PC-3 (cell line): ENCODE data around the gene PTPN3.

ENCODE experiments used
- EZH2 ChIP-seq: fragments of 300-600 bp; sonication (generic); IDR thresholded peaks from one replicate; pipeline ENCODE4 v1.6.1; 2017; ENCODE audit warnings: antibody characterized with exemption, mild to moderate bottlenecking, low read length; ENCODE audit not compliant: unreplicated experiment
- EZH2phosphoT487 ChIP-seq: fragments of 300-600 bp; sonication (generic); IDR thresholded peaks from 2 replicates; pipeline ENCODE4 v1.6.1; 2018; ENCODE audit warnings: mild to moderate bottlenecking, antibody characterized with exemption, low read length, borderline replicate concordance
- TF ChIP-seq, protein P1 (sequence below): fragments of 300-600 bp; sonication (generic); conservative IDR thresholded peaks from 2 replicates; pipeline ENCODE4 v1.5.1; 2017; ENCODE audit warnings: antibody characterized with exemption, low read depth, mild to moderate bottlenecking, low read length

DNA sequence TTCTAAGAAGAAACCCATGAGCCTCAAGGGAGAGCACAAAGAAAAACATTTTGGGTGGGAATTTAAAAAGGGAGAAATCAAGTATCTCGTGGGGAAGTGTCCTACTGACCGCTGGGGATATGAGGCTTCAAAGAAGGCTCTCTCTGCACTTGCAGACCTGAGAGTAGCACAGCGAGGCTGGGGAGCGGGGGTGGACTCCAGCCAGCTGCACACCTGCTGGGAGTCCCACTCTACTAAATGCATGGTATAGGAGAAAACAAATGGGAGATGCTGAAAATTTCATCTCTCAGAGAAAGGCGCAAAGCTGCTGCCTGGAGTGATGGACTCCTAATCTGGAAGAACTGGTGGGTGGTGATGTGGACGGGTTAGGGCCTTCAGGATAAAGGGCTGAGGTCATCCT lies 110.3 kb downstream of the PTPN3 start:
- TF ChIP-seq, protein P1, sequence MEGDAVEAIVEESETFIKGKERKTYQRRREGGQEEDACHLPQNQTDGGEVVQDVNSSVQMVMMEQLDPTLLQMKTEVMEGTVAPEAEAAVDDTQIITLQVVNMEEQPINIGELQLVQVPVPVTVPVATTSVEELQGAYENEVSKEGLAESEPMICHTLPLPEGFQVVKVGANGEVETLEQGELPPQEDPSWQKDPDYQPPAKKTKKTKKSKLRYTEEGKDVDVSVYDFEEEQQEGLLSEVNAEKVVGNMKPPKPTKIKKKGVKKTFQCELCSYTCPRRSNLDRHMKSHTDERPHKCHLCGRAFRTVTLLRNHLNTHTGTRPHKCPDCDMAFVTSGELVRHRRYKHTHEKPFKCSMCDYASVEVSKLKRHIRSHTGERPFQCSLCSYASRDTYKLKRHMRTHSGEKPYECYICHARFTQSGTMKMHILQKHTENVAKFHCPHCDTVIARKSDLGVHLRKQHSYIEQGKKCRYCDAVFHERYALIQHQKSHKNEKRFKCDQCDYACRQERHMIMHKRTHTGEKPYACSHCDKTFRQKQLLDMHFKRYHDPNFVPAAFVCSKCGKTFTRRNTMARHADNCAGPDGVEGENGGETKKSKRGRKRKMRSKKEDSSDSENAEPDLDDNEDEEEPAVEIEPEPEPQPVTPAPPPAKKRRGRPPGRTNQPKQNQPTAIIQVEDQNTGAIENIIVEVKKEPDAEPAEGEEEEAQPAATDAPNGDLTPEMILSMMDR = no peak
- TF ChIP-seq EZH2 (no peak), EZH2phosphoT487 (no peak)
